ENCODE data around the gene ABCA8. TPM values are rescaled to one million over a fixed set of nuclear protein-coding genes. Genes with fewer than 3 reads are reported as not detected.
"Not testable (repeated sequence)": the region's sequence is repeated elsewhere in the genome, so short reads cannot be mapped to it uniquely, and the experiment has no call there.

ABCA8 gene
- total RNA-seq (ENCODE audit: unreplicated experiment): 0.31 TPM
- long read RNA-seq, partial matches to known transcripts: 0 of 1 reads
- long read RNA-seq, other reads (novel, unspliced or antisense): 1 of 1 reads

- DNase-seq (ENCODE audit: low spot score): no peak
- TF ChIP-seq CTCF (IDR thresholded peaks at IDR 0.05; ENCODE audit: unreplicated experiment): no peak
- Mint-ChIP-seq H3K9me3 (ENCODE audit: unreplicated experiment) (no peaks in the 10 kb centered on the region), H3K36me3 (ENCODE audit: low read depth, unreplicated experiment) (peaks cover 5% of the 10 kb centered on the region), H3K27ac (ENCODE audit: unreplicated experiment) (no peak within 1 kb of the TSS), H3K4me3 (ENCODE audit: unreplicated experiment) (no peak within 1 kb of the TSS), H3K27me3 (ENCODE audit: unreplicated experiment) (no peaks in the 10 kb centered on the region), H3K4me1 (ENCODE audit: unreplicated experiment) (peaks cover 3% of the 10 kb centered on the region)
Measured at GRCh38 chr17:68955181-68955841, at the start of gene ABCA8. Gene ABCA8, minus strand, starts transcription at chr17:68955392. Its CDS starts 13,358 bp downstream, at chr17:68942034.

GRCh38 chr17:69004759-69005158 is 49.6 kb upstream of the ABCA8 start:
- not testable (repeated sequence) for DNase-seq (ENCODE audit: low spot score); H3K4me3 Mint-ChIP-seq (ENCODE audit: unreplicated experiment); H3K4me1 Mint-ChIP-seq (ENCODE audit: unreplicated experiment); H3K27me3 Mint-ChIP-seq (ENCODE audit: unreplicated experiment); H3K9me3 Mint-ChIP-seq (ENCODE audit: unreplicated experiment); H3K36me3 Mint-ChIP-seq (ENCODE audit: low read depth, unreplicated experiment); H3K27ac Mint-ChIP-seq (ENCODE audit: unreplicated experiment)

- not testable (repeated sequence) for H3K27me3 Mint-ChIP-seq (ENCODE audit: unreplicated experiment); H3K4me1 Mint-ChIP-seq (ENCODE audit: unreplicated experiment); H3K27ac Mint-ChIP-seq (ENCODE audit: unreplicated experiment); DNase-seq (ENCODE audit: low spot score); H3K9me3 Mint-ChIP-seq (ENCODE audit: unreplicated experiment); H3K4me3 Mint-ChIP-seq (ENCODE audit: unreplicated experiment); H3K36me3 Mint-ChIP-seq (ENCODE audit: low read depth, unreplicated experiment)
Measured at GRCh38 chr17:68999743-69000142, 44.6 kb upstream of the ABCA8 start.

- no peak for DNase-seq (ENCODE audit: low spot score)
- H3K4me1 Mint-ChIP-seq (ENCODE audit: unreplicated experiment): peaks cover 10% of the 10 kb centered on the region
- H3K27ac Mint-ChIP-seq (ENCODE audit: unreplicated experiment): no peak overlapping the region
- H3K4me3 Mint-ChIP-seq (ENCODE audit: unreplicated experiment): no peak overlapping the region
- H3K36me3 Mint-ChIP-seq (ENCODE audit: low read depth, unreplicated experiment): peaks cover 6% of the 10 kb centered on the region
- H3K27me3 Mint-ChIP-seq (ENCODE audit: unreplicated experiment): peaks cover 3% of the 10 kb centered on the region
- no peaks in the 10 kb centered on the region for H3K9me3 Mint-ChIP-seq (ENCODE audit: unreplicated experiment)
- TF ChIP-seq CTCF (IDR thresholded peaks at IDR 0.05; ENCODE audit: unreplicated experiment): no peak
Measured at GRCh38 chr17:68993112-68993511, 37.9 kb upstream of the ABCA8 start.

GRCh38 chr17:68987966-68988365 is 32.8 kb upstream of the ABCA8 start:
- Mint-ChIP-seq H3K27ac (ENCODE audit: unreplicated experiment) (no peak overlapping the region), H3K27me3 (ENCODE audit: unreplicated experiment) (no peaks in the 10 kb centered on the region), H3K9me3 (ENCODE audit: unreplicated experiment) (no peaks in the 10 kb centered on the region), H3K4me1 (ENCODE audit: unreplicated experiment) (peaks cover 15% of the 10 kb centered on the region), H3K4me3 (ENCODE audit: unreplicated experiment) (no peak overlapping the region), H3K36me3 (ENCODE audit: low read depth, unreplicated experiment) (peaks cover 16% of the 10 kb centered on the region)
- no peak for DNase-seq (ENCODE audit: low spot score)
- no peak for TF ChIP-seq CTCF (IDR thresholded peaks at IDR 0.05; ENCODE audit: unreplicated experiment)

GRCh38 chr17:68981288-68981687 is 26.1 kb upstream of the ABCA8 start:
- Mint-ChIP-seq H3K36me3 (ENCODE audit: low read depth, unreplicated experiment) (peaks cover 29% of the 10 kb centered on the region), H3K4me3 (ENCODE audit: unreplicated experiment) (no peak overlapping the region), H3K27me3 (ENCODE audit: unreplicated experiment) (peaks cover 3% of the 10 kb centered on the region), H3K4me1 (ENCODE audit: unreplicated experiment) (no peaks in the 10 kb centered on the region), H3K27ac (ENCODE audit: unreplicated experiment) (no peak overlapping the region), H3K9me3 (ENCODE audit: unreplicated experiment) (no peaks in the 10 kb centered on the region)
- no peak for TF ChIP-seq CTCF (IDR thresholded peaks at IDR 0.05; ENCODE audit: unreplicated experiment)
- no peak for DNase-seq (ENCODE audit: low spot score)
